OCI-LY1 (cell line): ENCODE measurements around the gene CDH1.

Source experiments
- H2AFZ ChIP-seq: fragments of 200-600 bp; sonication (generic), shearing (Covaris generic); 2 replicates; pipeline ENCODE4 v1.6.0; 2014; ENCODE audit warnings: antibody characterized with exemption, mild to moderate bottlenecking, low read length
- H3F3A ChIP-seq: fragments of 200-600 bp; sonication (generic), shearing (Covaris generic); 2 replicates; pipeline ENCODE4 v1.6.0; 2014; ENCODE audit warnings: mild to moderate bottlenecking, antibody characterized with exemption, low read length, moderate library complexity; ENCODE audit not compliant: insufficient read depth
- H3K27ac ChIP-seq: fragments of 200-600 bp; sonication (generic); 2 replicates; pipeline ENCODE4 v1.5.1; 2014; ENCODE audit warnings: low read length, mixed run types, mild to moderate bottlenecking, low read depth; ENCODE audit not compliant: poor library complexity, severe bottlenecking
- H3K27me3 ChIP-seq: fragments of 200-600 bp; sonication (generic); 2 replicates; pipeline ENCODE4 v1.6.0; 2014; ENCODE audit warnings: antibody characterized with exemption, mild to moderate bottlenecking, low read length, moderate library complexity; ENCODE audit not compliant: insufficient read depth
- H3K36me3 ChIP-seq: fragments of 200-600 bp; sonication (generic); 2 replicates; pipeline ENCODE4 v1.6.1; 2014; ENCODE audit warnings: mild to moderate bottlenecking, antibody characterized with exemption, low read length, moderate library complexity, mixed read lengths; ENCODE audit not compliant: insufficient read depth
- H3K4me1 ChIP-seq: fragments of 200-600 bp; sonication (generic); 2 replicates; pipeline ENCODE4 v1.5.1; 2014; ENCODE audit warnings: mild to moderate bottlenecking, low read length, moderate library complexity; ENCODE audit not compliant: insufficient read depth, severe bottlenecking
- H3K4me2 ChIP-seq: fragments of 200-600 bp; sonication (generic), shearing (Covaris generic); 2 replicates; pipeline ENCODE4 v1.6.1; 2014; ENCODE audit warnings: low read length
- H3K4me3 ChIP-seq: fragments of 200-600 bp; sonication (generic); 2 replicates; pipeline ENCODE4 v1.5.1; 2014; ENCODE audit warnings: low read length, low read depth, mild to moderate bottlenecking, mixed read lengths; ENCODE audit not compliant: poor library complexity, severe bottlenecking
- H3K79me2 ChIP-seq: fragments of 200-600 bp; shearing (Covaris generic); 2 replicates; pipeline ENCODE4 v1.6.1; 2016; ENCODE audit warnings: mixed run types, low read length, mixed read lengths; ENCODE audit not compliant: insufficient read depth
- H3K9ac ChIP-seq: fragments of 200-600 bp; sonication (generic), shearing (Covaris generic); 2 replicates; pipeline ENCODE4 v1.6.1; 2014; ENCODE audit warnings: mild to moderate bottlenecking, low read length, mixed read lengths
- H3K9me2 ChIP-seq: fragments of 200-600 bp; sonication (generic), shearing (Covaris generic); 2 replicates; pipeline ENCODE4 v1.6.1; 2014; ENCODE audit warnings: low read depth, mild to moderate bottlenecking, low read length, mixed read lengths
- H3K9me3 ChIP-seq: fragments of 200-600 bp; shearing (Covaris generic); 2 replicates; pipeline ENCODE4 v1.6.1; 2014; ENCODE audit warnings: low read length, mixed read lengths
- H4K20me1 ChIP-seq: fragments of 200-600 bp; sonication (generic), shearing (Covaris generic); 2 replicates; pipeline ENCODE4 v1.6.0; 2016; ENCODE audit warnings: mild to moderate bottlenecking, low read length; ENCODE audit not compliant: insufficient read depth
- CTCF ChIP-seq: fragments of 200-600 bp; sonication (generic), shearing (Covaris generic); IDR thresholded peaks from 2 replicates; pipeline ENCODE4 v1.5.1; 2017; ENCODE audit warnings: mild to moderate bottlenecking, antibody characterized with exemption, low read length, moderate library complexity, mixed read lengths
- EZH2 ChIP-seq: fragments of 200-600 bp; sonication (generic), shearing (Covaris generic); IDR thresholded peaks from 2 replicates; pipeline ENCODE4 v1.8.0; 2017; ENCODE audit warnings: borderline replicate concordance, mixed run types, mild to moderate bottlenecking, antibody characterized with exemption, low read length, moderate library complexity, mixed read lengths

Gene CDH1

GRCh38 chr16:68749432-68749831 lies 12.3 kb downstream of the CDH1 start:
- no peak overlapping the region for H3K9ac ChIP-seq
- H3K36me3 ChIP-seq = no peaks in the 10 kb centered on the region
- no peaks in the 10 kb centered on the region for H3F3A ChIP-seq
- no peak overlapping the region for H3K4me3 ChIP-seq
- no peaks in the 10 kb centered on the region for H3K4me1 ChIP-seq
- H3K79me2 ChIP-seq = no peaks in the 10 kb centered on the region
- H3K4me2 ChIP-seq = no peak overlapping the region
- H3K9me3 ChIP-seq = no peaks in the 10 kb centered on the region
- H4K20me1 ChIP-seq = no peaks in the 10 kb centered on the region
- no peaks in the 10 kb centered on the region for H3K9me2 ChIP-seq
- no peaks in the 10 kb centered on the region for H3K27me3 ChIP-seq
- H2AFZ ChIP-seq = no peak overlapping the region
- no peak overlapping the region for H3K27ac ChIP-seq
- no peak for TF ChIP-seq CTCF
- TF ChIP-seq EZH2 = no peak

- H3K9ac ChIP-seq = no peak overlapping the region
- TF ChIP-seq CTCF (no peak), EZH2 (no peak)
- no peaks in the 10 kb centered on the region for H3K36me3 ChIP-seq
- no peaks in the 10 kb centered on the region for H3K4me1 ChIP-seq
- H3K4me3 ChIP-seq = no peak overlapping the region
- H3F3A ChIP-seq = no peaks in the 10 kb centered on the region
- H3K4me2 ChIP-seq = no peak overlapping the region
- H3K79me2 ChIP-seq = no peaks in the 10 kb centered on the region
- H3K27ac ChIP-seq = no peak overlapping the region
- no peaks in the 10 kb centered on the region for H3K27me3 ChIP-seq
- no peaks in the 10 kb centered on the region for H3K9me2 ChIP-seq
- no peak overlapping the region for H2AFZ ChIP-seq
- H3K9me3 ChIP-seq = no peaks in the 10 kb centered on the region
- no peaks in the 10 kb centered on the region for H4K20me1 ChIP-seq
Measured at GRCh38 chr16:68750193-68750695, 13.2 kb downstream of the CDH1 start.

GRCh38 chr16:68751160-68751559 lies 14.1 kb downstream of the CDH1 start:
- no peaks in the 10 kb centered on the region for H3F3A ChIP-seq
- no peak overlapping the region for H3K4me3 ChIP-seq
- H3K36me3 ChIP-seq = no peaks in the 10 kb centered on the region
- H3K4me1 ChIP-seq = no peaks in the 10 kb centered on the region
- H3K9ac ChIP-seq = no peak overlapping the region
- no peak overlapping the region for H2AFZ ChIP-seq
- no peaks in the 10 kb centered on the region for H3K79me2 ChIP-seq
- no peak overlapping the region for H3K27ac ChIP-seq
- TF ChIP-seq EZH2 = no peak
- no peak for TF ChIP-seq CTCF
- no peaks in the 10 kb centered on the region for H3K27me3 ChIP-seq
- no peaks in the 10 kb centered on the region for H3K9me2 ChIP-seq
- H4K20me1 ChIP-seq = no peaks in the 10 kb centered on the region
- H3K9me3 ChIP-seq = no peaks in the 10 kb centered on the region
- H3K4me2 ChIP-seq = no peak overlapping the region
